Stimulated activated CD8-positive, alpha-beta memory T cell treated with anti-CD3 and anti-CD28 coated beads, Interleukin-12 subunit alpha, Interleukin-12 subunit beta, amount 100 ng/mL, for 1 hour (primary cell): ENCODE measurements around the gene STING1.
"Not testable (repeated sequence)": the region's sequence is repeated elsewhere in the genome, so short reads cannot be mapped to it uniquely, and the experiment has no call there.

ENCODE experiments used
- DNase-seq: peaks from one replicate; pipeline ENCODE4 v3.0.0-alpha.2; 2020; ENCODE audit warnings: low read depth

The STING1 gene

GRCh38 chr5:139503036-139503817 is 20.7 kb upstream of the STING1 start:
- DNase-seq: not testable (repeated sequence)

- DNase-seq: no peak
Observed at GRCh38 chr5:139501381-139501780, 18.8 kb upstream of the STING1 start.

- no peak for DNase-seq
Observed at GRCh38 chr5:139495638-139496435, 13.3 kb upstream of the STING1 start.

DNA sequence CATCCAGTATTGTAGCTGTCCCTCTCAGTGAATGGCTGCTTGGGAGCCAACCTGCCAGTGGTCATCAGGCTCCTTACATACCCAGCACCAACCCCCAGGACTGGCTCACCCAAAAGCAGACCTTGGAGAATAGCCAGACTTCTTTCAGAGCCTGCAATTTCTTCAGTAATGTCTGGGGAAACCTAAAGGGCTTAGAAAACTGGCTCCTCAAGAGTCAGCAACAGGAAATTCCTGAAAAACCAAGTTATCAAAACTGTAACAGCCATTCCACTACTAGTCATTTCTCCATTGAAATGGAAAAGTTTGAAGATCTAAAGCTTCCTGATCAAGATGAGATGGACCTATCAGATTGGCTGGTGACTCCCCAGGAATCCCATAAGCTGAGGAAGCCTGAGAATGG is 12.3 kb upstream of the STING1 start:
- no peak for DNase-seq

DNA sequence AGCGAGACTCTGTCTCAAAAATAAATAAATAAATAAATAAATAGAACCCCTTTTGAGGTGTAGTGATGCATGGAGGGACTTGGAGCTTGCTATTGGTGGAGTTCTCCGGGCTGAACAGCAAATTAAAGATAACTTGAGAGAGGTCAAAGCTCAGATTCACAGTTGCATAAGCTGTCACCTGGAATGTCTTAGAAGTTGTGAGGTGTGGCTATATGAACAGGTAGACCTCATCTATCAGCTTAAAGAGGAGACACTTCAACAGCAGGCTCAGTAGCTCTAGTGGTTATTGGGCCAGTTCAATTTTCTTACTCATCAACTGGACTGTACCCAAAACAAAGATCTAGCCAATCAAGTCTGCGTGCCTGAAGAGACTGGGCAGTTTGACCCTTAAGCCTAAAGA is 11.7 kb upstream of the STING1 start:
- DNase-seq: no peak

GRCh38 chr5:139492700-139493192 is 10.2 kb upstream of the STING1 start:
- DNase-seq: no peak

- DNase-seq: no peak
Observed at GRCh38 chr5:139488260-139488659, 5.7 kb upstream of the STING1 start.

- DNase-seq: no peak
Observed at GRCh38 chr5:139486201-139486600, 3.6 kb upstream of the STING1 start.

GRCh38 chr5:139482890-139483208 is 291 bp upstream of the STING1 start:
- not testable (repeated sequence) for DNase-seq

GRCh38 chr5:139481580-139482049 is 943 bp downstream of the STING1 start:
- no peak for DNase-seq

GRCh38 chr5:139481122-139481533 is 1.4 kb downstream of the STING1 start:
- DNase-seq: no peak

- not testable (repeated sequence) for DNase-seq
Observed at GRCh38 chr5:139479729-139480128, 2.8 kb downstream of the STING1 start.

DNA sequence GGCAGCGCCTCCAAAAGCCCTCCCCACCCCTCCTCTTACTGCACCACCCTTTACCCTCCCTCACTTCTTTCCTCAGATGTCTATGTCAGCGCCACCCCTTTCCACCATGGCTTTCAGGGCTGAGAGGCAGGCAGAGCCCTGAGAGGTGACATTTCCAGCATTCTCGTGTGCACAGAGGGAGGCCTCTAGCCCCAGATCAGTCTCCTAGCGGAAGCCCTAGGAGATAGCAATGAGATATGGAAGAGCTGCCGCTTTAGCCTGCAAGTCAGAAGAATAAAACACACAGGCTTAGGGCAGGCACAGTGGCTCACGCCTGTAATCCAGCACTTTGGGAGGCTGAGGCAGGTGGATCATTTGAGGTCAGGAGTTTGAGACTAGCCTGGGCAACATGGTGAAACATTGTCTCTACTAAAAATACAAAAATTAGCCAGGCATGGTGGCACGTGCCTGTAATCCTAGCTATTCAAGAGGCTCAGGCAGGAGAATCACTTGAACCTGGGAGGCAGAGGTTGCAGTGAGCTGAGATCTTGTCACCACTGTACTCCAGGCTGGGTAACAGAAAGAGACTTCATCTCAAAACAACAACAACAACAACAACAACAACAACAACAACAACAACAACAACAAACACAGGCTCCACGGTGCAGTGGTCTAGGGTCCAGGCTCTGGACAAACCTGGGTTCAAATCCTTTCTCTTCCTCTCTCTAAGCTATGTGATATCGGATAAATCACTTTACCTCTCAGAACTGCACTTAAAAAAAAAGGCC is 3.7 kb downstream of the STING1 start:
- DNase-seq: not testable (repeated sequence)

DNA sequence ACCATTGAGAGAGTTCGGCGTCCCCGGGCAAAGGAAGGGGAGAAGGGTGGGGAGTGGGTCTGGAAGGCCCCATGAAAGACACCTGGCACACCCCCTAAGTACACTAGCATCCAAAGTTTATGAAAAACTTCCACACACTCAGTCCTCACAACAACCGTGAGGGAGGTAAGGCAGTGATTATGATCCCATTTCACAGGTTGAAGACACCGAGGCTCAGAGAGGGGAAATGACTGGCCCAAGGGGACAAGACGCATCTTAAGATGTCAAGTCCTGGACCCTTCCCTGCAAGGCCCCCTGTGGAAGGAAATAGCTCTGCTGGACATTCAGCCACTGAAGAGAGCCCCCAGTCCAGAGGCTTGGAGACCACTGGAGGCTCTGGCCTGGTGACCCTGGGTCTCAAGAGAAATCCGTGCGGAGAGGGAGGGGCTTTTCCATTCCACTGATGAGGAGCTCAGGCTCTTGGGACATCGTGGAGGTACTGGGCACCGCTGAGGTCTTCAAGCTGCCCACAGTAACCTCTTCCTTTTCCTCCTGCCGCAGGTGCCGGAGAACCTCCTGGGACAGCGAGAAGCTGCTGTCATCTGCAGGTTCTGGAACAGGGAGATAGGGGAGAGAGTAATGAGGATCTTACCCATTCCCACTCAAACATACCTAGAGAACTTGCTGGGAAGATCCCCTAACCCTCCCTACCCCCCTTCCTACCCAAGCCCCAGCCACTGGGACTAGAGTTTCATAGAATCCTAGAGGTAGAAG is 6.5 kb downstream of the STING1 start:
- DNase-seq: no peak

DNA sequence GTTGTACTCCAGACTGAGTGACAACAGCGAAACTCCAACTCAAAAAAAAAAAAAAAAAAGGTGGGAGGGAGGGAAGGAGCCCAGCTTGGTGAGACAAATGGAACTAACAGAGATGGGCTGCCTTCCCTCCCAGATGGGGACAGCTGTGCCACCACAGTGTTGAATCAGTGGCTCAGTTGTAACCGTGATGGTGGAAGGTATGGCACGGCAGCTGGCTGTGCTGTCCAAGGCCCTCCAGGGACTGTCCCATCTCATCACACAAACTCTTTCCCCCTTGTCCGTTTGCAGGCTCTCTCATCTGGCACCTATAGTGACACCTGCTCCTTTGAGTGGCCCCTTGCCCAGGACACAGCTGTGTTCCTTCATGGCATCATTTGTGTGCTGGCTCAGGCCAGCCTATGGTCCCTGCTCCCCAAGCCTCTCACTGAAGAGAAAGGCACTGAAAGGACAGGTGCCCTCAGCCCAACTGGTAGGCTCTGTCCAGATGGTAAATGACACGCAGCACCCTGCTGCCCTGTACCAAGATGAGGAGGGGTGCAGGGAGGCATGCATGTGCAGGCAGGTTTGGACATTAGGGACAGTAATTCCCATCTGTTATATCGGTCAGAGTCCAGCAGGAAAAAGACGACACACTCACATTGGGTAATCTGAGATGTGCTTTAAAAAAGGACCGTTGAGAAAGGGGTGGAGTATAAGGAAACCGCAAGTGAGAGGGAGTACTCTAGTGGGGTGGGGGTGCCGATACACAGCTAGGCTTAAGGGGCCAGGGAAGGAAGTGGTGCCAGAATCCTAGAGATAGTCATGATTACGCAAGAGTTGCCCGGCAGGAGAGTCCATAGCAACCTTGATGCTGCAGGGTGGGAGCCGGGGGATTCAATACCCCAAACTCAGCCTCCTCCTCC is 7.4 kb downstream of the STING1 start:
- DNase-seq: no peak

DNA sequence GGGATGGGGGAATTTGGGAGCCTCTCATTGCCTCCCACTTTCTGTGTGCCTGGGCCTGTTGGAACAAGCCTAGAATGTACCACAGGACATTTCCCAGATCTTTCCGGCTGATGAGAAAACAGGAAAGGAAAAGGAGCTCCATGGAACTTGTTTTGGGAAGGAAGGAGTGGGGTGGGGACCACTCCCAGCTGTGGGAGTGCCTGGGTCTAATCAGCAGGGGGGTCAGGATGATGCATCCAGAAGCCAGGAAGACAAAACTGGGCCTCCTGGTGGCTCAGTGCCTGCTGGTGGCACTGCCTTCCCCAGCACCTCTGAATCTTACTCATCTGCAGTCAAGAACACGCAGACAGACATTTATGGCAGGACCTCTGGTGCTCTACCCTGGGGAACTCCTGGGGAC is 9.0 kb downstream of the STING1 start:
- no peak for DNase-seq

DNA sequence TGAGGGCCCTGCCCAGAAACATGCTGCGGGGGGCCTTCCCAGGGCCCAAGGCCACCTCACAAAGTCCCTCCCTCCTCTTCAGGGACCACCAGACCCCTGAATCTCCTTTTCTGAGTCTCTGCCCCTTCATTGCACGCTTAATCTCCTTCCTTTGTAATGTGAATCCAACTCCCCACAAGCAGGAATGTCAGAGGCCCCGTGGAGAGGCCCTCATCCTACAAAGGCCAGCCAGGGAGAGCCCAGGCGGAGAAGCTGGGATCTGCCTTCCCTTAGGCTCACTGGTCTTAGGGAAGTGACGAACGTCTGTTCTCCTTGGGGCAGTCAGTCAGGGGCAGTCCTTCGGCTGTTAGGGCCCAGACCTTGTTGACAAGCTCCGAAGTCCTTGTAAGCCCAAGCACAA is 9.5 kb downstream of the STING1 start:
- no peak for DNase-seq

GRCh38 chr5:139472386-139473030 is 10.1 kb downstream of the STING1 start:
- DNase-seq: no peak

- no peak for DNase-seq
Observed at GRCh38 chr5:139470821-139471300, 11.7 kb downstream of the STING1 start, which contains the start of gene SMIM33. SMIM33 (plus strand) TSS chr5:139471004; CDS start chr5:139471122, 118 bp downstream.

- no peak for DNase-seq
Observed at GRCh38 chr5:139468421-139468931, 14.1 kb downstream of the STING1 start.
